ENCODE results near the gene ITGB1.

The ITGB1 gene

DNA sequence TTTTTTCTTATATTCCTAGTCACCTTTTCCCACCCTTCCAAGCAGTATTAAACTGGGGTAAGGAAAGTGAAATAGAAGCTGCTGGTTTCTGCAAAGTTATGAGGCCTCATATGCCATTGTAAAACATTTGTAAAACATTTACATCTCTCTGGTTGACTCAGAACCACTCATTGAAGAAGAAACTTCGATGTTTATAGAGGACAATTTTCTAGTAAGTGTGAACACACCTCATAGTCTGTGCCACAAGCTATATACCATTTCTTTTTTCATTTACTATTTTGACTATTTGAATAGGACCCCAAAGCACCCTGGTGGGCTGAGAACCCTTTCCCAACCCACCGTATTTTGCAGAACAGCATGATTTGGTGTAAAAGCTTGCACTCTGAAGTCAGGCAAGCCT, 12.9 kb upstream of the ITGB1 start:
- no peak overlapping the region for H3K27ac ChIP-seq (ENCODE audit: insufficient read depth, low read length, poor library complexity, severe bottlenecking)
- peaks cover 5% of the 10 kb centered on the region for H3K4me1 ChIP-seq (ENCODE audit: control insufficient read depth, insufficient read depth, low read length, poor library complexity, severe bottlenecking)
- H3K27me3 ChIP-seq (replicated peaks; ENCODE audit: control insufficient read depth, insufficient read depth, low read length, poor library complexity, severe bottlenecking), result no peaks in the 10 kb centered on the region
- DNase-seq, result no peak
- no peak overlapping the region for H3K4me3 ChIP-seq (ENCODE audit: insufficient read depth, low read depth, low read length, poor library complexity, severe bottlenecking)
- H3K36me3 ChIP-seq (ENCODE audit: control insufficient read depth, insufficient read depth, low read length), result no peaks in the 10 kb centered on the region
- H3K9me3 ChIP-seq (ENCODE audit: control insufficient read depth, low read length), result no peaks in the 10 kb centered on the region

GRCh38 chr10:32964270-32964669, 6.2 kb upstream of the ITGB1 start:
- Histone ChIP-seq H3K4me1 (ENCODE audit: control insufficient read depth, insufficient read depth, low read length, poor library complexity, severe bottlenecking) (no peaks in the 10 kb centered on the region), H3K27me3 (replicated peaks; ENCODE audit: control insufficient read depth, insufficient read depth, low read length, poor library complexity, severe bottlenecking) (no peaks in the 10 kb centered on the region), H3K9me3 (ENCODE audit: control insufficient read depth, low read length) (no peaks in the 10 kb centered on the region), H3K27ac (ENCODE audit: insufficient read depth, low read length, poor library complexity, severe bottlenecking) (no peak overlapping the region), H3K36me3 (ENCODE audit: control insufficient read depth, insufficient read depth, low read length) (no peaks in the 10 kb centered on the region), H3K4me3 (ENCODE audit: insufficient read depth, low read depth, low read length, poor library complexity, severe bottlenecking) (no peak overlapping the region)
- DNase-seq, result no peak

- H3K27ac ChIP-seq (ENCODE audit: insufficient read depth, low read length, poor library complexity, severe bottlenecking), result no peak overlapping the region
- H3K4me3 ChIP-seq (ENCODE audit: insufficient read depth, low read depth, low read length, poor library complexity, severe bottlenecking), result no peak overlapping the region
Observed at GRCh38 chr10:32963096-32963495, 5.1 kb upstream of the ITGB1 start.

DNA sequence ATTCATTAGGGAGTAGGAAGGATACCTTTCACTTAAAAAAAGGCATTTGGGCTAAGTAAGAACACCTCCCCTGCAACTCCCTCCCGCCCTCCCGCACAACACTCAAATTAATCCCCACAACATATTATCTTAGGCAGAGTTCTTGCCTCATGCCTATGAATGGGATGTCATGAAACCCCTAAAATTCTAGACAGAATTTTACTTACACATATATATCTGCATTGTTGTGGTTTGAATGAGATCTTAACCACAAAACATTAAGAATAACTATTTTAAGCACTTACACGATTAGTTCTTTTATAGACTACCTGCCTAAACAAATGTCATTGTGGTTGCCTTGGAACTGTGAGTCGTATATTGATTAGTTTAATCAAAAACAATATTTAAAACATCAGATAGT, 4.5 kb upstream of the ITGB1 start:
- H3K27me3 ChIP-seq (replicated peaks; ENCODE audit: control insufficient read depth, insufficient read depth, low read length, poor library complexity, severe bottlenecking), result no peaks in the 10 kb centered on the region
- DNase-seq, result no peak
- peaks cover 5% of the 10 kb centered on the region for H3K4me1 ChIP-seq (ENCODE audit: control insufficient read depth, insufficient read depth, low read length, poor library complexity, severe bottlenecking)
- H3K9me3 ChIP-seq (ENCODE audit: control insufficient read depth, low read length), result no peaks in the 10 kb centered on the region
- no peak overlapping the region for H3K4me3 ChIP-seq (ENCODE audit: insufficient read depth, low read depth, low read length, poor library complexity, severe bottlenecking)
- no peaks in the 10 kb centered on the region for H3K36me3 ChIP-seq (ENCODE audit: control insufficient read depth, insufficient read depth, low read length)
- no peak overlapping the region for H3K27ac ChIP-seq (ENCODE audit: insufficient read depth, low read length, poor library complexity, severe bottlenecking)

More at GRCh38 chr10:32963096-32963495, 5.1 kb upstream of the ITGB1 start:
- DNase-seq, result no peak
- Histone ChIP-seq H3K9me3 (ENCODE audit: control insufficient read depth, low read length) (no peaks in the 10 kb centered on the region), H3K27me3 (replicated peaks; ENCODE audit: control insufficient read depth, insufficient read depth, low read length, poor library complexity, severe bottlenecking) (no peaks in the 10 kb centered on the region), H3K4me1 (ENCODE audit: control insufficient read depth, insufficient read depth, low read length, poor library complexity, severe bottlenecking) (peaks cover 5% of the 10 kb centered on the region), H3K36me3 (ENCODE audit: control insufficient read depth, insufficient read depth, low read length) (no peaks in the 10 kb centered on the region)

- Histone ChIP-seq H3K4me1 (ENCODE audit: control insufficient read depth, insufficient read depth, low read length, poor library complexity, severe bottlenecking) (peaks cover 5% of the 10 kb centered on the region), H3K27ac (ENCODE audit: insufficient read depth, low read length, poor library complexity, severe bottlenecking) (no peak overlapping the region), H3K9me3 (ENCODE audit: control insufficient read depth, low read length) (no peaks in the 10 kb centered on the region), H3K36me3 (ENCODE audit: control insufficient read depth, insufficient read depth, low read length) (no peaks in the 10 kb centered on the region), H3K4me3 (ENCODE audit: insufficient read depth, low read depth, low read length, poor library complexity, severe bottlenecking) (no peak overlapping the region), H3K27me3 (replicated peaks; ENCODE audit: control insufficient read depth, insufficient read depth, low read length, poor library complexity, severe bottlenecking) (no peaks in the 10 kb centered on the region)
- no peak for DNase-seq
Observed at GRCh38 chr10:32961895-32962369, 3.9 kb upstream of the ITGB1 start.

- H3K27ac ChIP-seq (ENCODE audit: insufficient read depth, low read length, poor library complexity, severe bottlenecking), result no peak overlapping the region
- DNase-seq, result no peak
- no peaks in the 10 kb centered on the region for H3K27me3 ChIP-seq (replicated peaks; ENCODE audit: control insufficient read depth, insufficient read depth, low read length, poor library complexity, severe bottlenecking)
- no peaks in the 10 kb centered on the region for H3K36me3 ChIP-seq (ENCODE audit: control insufficient read depth, insufficient read depth, low read length)
- H3K9me3 ChIP-seq (ENCODE audit: control insufficient read depth, low read length), result no peaks in the 10 kb centered on the region
- no peak overlapping the region for H3K4me3 ChIP-seq (ENCODE audit: insufficient read depth, low read depth, low read length, poor library complexity, severe bottlenecking)
- H3K4me1 ChIP-seq (ENCODE audit: control insufficient read depth, insufficient read depth, low read length, poor library complexity, severe bottlenecking), result peaks cover 5% of the 10 kb centered on the region
Observed at GRCh38 chr10:32961343-32961894, 3.4 kb upstream of the ITGB1 start.

- no peak overlapping the region for H3K27ac ChIP-seq (ENCODE audit: insufficient read depth, low read length, poor library complexity, severe bottlenecking)
- H3K9me3 ChIP-seq (ENCODE audit: control insufficient read depth, low read length), result no peaks in the 10 kb centered on the region
- DNase-seq, result no peak
- peaks cover 5% of the 10 kb centered on the region for H3K4me1 ChIP-seq (ENCODE audit: control insufficient read depth, insufficient read depth, low read length, poor library complexity, severe bottlenecking)
- H3K27me3 ChIP-seq (replicated peaks; ENCODE audit: control insufficient read depth, insufficient read depth, low read length, poor library complexity, severe bottlenecking), result no peaks in the 10 kb centered on the region
- no peak overlapping the region for H3K4me3 ChIP-seq (ENCODE audit: insufficient read depth, low read depth, low read length, poor library complexity, severe bottlenecking)
- H3K36me3 ChIP-seq (ENCODE audit: control insufficient read depth, insufficient read depth, low read length), result no peaks in the 10 kb centered on the region
Observed at GRCh38 chr10:32960022-32960421, 2.0 kb upstream of the ITGB1 start.

- Histone ChIP-seq H3K4me3 (ENCODE audit: insufficient read depth, low read depth, low read length, poor library complexity, severe bottlenecking) (peak overlapping the region; percentile 93), H3K9me3 (ENCODE audit: control insufficient read depth, low read length) (no peaks in the 10 kb centered on the region), H3K4me1 (ENCODE audit: control insufficient read depth, insufficient read depth, low read length, poor library complexity, severe bottlenecking) (peaks cover 5% of the 10 kb centered on the region), H3K27me3 (replicated peaks; ENCODE audit: control insufficient read depth, insufficient read depth, low read length, poor library complexity, severe bottlenecking) (no peaks in the 10 kb centered on the region), H3K36me3 (ENCODE audit: control insufficient read depth, insufficient read depth, low read length) (no peaks in the 10 kb centered on the region), H3K27ac (ENCODE audit: insufficient read depth, low read length, poor library complexity, severe bottlenecking) (peak overlapping the region; percentile 82)
- no peak for DNase-seq
Observed at GRCh38 chr10:32959006-32959920, 1.2 kb upstream of the ITGB1 start.

- no peak for DNase-seq
- Histone ChIP-seq H3K9me3 (ENCODE audit: control insufficient read depth, low read length) (no peaks in the 10 kb centered on the region), H3K27ac (ENCODE audit: insufficient read depth, low read length, poor library complexity, severe bottlenecking) (peak overlapping the region; percentile 82), H3K27me3 (replicated peaks; ENCODE audit: control insufficient read depth, insufficient read depth, low read length, poor library complexity, severe bottlenecking) (no peaks in the 10 kb centered on the region), H3K4me3 (ENCODE audit: insufficient read depth, low read depth, low read length, poor library complexity, severe bottlenecking) (peak overlapping the region; percentile 93), H3K36me3 (ENCODE audit: control insufficient read depth, insufficient read depth, low read length) (no peaks in the 10 kb centered on the region), H3K4me1 (ENCODE audit: control insufficient read depth, insufficient read depth, low read length, poor library complexity, severe bottlenecking) (peaks cover 20% of the 10 kb centered on the region)
Observed at GRCh38 chr10:32957341-32958084, 517 bp downstream of the ITGB1 start.
